ENCODE data around the gene PHF5A. TPM values are rescaled to one million over a fixed set of nuclear protein-coding genes. Genes with fewer than 3 reads are reported as not detected.
A peak's percentile ranks its signal among the peaks of the same experiment; 100 is the strongest.

PHF5A gene
- total and polyA plus RNA-seq, 8 donors: 30.3 to 54.7 (median 46.1) TPM

- Histone ChIP-seq H3K27ac (peak overlapping the region in 1 of 2 donors; percentile 48), H3K4me1 (peaks cover 13 to 45% of the 10 kb centered on the region in 2 donors), H3K36me3 (peaks cover 0 to 11% of the 10 kb centered on the region in 2 donors), H3K9me3 (no peaks in the 10 kb centered on the region), H3K4me3 (no peak overlapping the region), H3K27me3 (no peaks in the 10 kb centered on the region)
- DNase-seq (peak in 1 of 4 donors; percentile 41), ATAC-seq (peak; percentile 71)
- no peak for TF ChIP-seq CTCF (IDR thresholded peaks at IDR 0.05)
- intact Hi-C loops (cut with DNase I): no loop called here
These were observed 10.5 kb upstream of the PHF5A start for GRCh38 chr22:41478891-41479521.

GRCh38 chr22:41478473-41478872 lies 10.0 kb upstream of the PHF5A start:
- Histone ChIP-seq H3K27me3 (no peaks in the 10 kb centered on the region), H3K9me3 (no peaks in the 10 kb centered on the region), H3K27ac (peak overlapping the region in 1 of 2 donors; percentile 48), H3K4me1 (peaks cover 13 to 45% of the 10 kb centered on the region in 2 donors), H3K36me3 (peaks cover 0 to 11% of the 10 kb centered on the region in 2 donors), H3K4me3 (no peak overlapping the region)
- DNase-seq (no peak), ATAC-seq (no peak)
- no peak for TF ChIP-seq CTCF (IDR thresholded peaks at IDR 0.05)
- intact Hi-C loops (cut with DNase I): no loop called here

- Histone ChIP-seq H3K4me1 (peaks cover 11 to 39% of the 10 kb centered on the region in 2 donors), H3K4me3 (no peak overlapping the region), H3K27me3 (no peaks in the 10 kb centered on the region), H3K36me3 (peaks cover 0 to 16% of the 10 kb centered on the region in 2 donors), H3K9me3 (no peaks in the 10 kb centered on the region), H3K27ac (no peak overlapping the region)
- no peak for TF ChIP-seq CTCF (IDR thresholded peaks at IDR 0.05)
- ATAC-seq (no peak), DNase-seq (no peak)
- intact Hi-C loops (cut with DNase I): no loop called here
These were observed 6.5 kb upstream of the PHF5A start for GRCh38 chr22:41474872-41475451.

- Histone ChIP-seq H3K36me3 (peaks cover 0 to 12% of the 10 kb centered on the region in 2 donors), H3K4me1 (peaks cover 3 to 49% of the 10 kb centered on the region in 2 donors), H3K9me3 (no peaks in the 10 kb centered on the region), H3K27ac (no peak overlapping the region), H3K27me3 (no peaks in the 10 kb centered on the region), H3K4me3 (no peak overlapping the region)
- intact Hi-C loops (cut with DNase I): no loop called here
- ATAC-seq: no peak
- no peak for DNase-seq
- no peak for TF ChIP-seq CTCF (IDR thresholded peaks at IDR 0.05)
These were observed 3.1 kb upstream of the PHF5A start for GRCh38 chr22:41471568-41471967.

- Histone ChIP-seq H3K4me1 (peaks cover 3 to 48% of the 10 kb centered on the region in 2 donors), H3K27ac (no peak overlapping the region), H3K4me3 (no peak overlapping the region), H3K9me3 (no peaks in the 10 kb centered on the region), H3K36me3 (peaks cover 0 to 19% of the 10 kb centered on the region in 2 donors), H3K27me3 (no peaks in the 10 kb centered on the region)
- intact Hi-C loops (cut with DNase I): no loop called here
- ATAC-seq (no peak), DNase-seq (no peak)
- no peak for TF ChIP-seq CTCF (IDR thresholded peaks at IDR 0.05)
These were observed 2.4 kb upstream of the PHF5A start for GRCh38 chr22:41470886-41471285.
